Measurements from ENCODE around the gene PSMB3.

GRCh38 chr17:38766341-38766740 lies 13.8 kb downstream of the PSMB3 start:
- TF ChIP-seq CTCF (conservative IDR thresholded peaks at IDR 0.05 in 1 of 2, IDR thresholded peaks at IDR 0.05 in 1 of 2; ENCODE audit: extremely low read depth in 1 of 2, insufficient read depth in 1 of 2, low read depth in 1 of 2, low read length in 2 of 2) (no peak), EZH2 (IDR thresholded peaks at IDR 0.05; ENCODE audit: borderline replicate concordance, low read length) (no peak)
